Posterior cingulate gyrus (tissue), 11 donors: ENCODE results near the gene OR4D2.
"Not testable (repeated sequence)": the region's sequence is repeated elsewhere in the genome, so short reads cannot be mapped to it uniquely, and the experiment has no call there.

ENCODE experiments used
- DNase-seq, 10 donors: peaks; one replicate each; pipeline versions ENCODE4 v3.0.0 to v3.0.0-alpha.2; 2020 to 2021; ENCODE audit warnings: mixed read lengths in 3 of 10
- intact Hi-C: fragments of 100-400 bp; cut with DNase I; formaldehyde crosslinking; loops from one replicate; pipeline ENCODE4 v1.15.1; 2023

Gene OR4D2

DNA sequence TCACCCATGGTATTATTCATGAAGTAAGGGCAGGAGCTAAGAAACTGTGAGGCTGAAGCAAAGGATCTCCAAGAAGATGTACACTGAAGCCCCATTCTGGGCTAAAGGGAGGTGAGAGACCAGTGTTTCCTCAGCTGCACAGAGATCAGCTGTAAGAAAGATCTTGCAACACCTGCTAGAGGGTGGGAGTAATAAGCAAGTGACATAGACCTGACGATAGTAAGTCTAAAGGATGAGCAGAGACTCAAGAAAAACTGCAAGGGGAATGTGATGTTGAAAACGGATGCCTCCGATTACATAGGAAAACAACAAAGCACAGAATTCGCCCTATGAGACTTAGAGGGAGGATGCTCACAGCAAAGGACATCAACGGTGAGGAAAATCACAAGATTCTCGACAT, at the start of gene OR4D2:
OR4D2 (plus strand) TSS at position 301 of the 400 bp plus-strand sequence. CDS start 2,674 bp downstream, outside the sequence.
- DNase-seq: no peak
- intact Hi-C loops: no loop called here

DNA sequence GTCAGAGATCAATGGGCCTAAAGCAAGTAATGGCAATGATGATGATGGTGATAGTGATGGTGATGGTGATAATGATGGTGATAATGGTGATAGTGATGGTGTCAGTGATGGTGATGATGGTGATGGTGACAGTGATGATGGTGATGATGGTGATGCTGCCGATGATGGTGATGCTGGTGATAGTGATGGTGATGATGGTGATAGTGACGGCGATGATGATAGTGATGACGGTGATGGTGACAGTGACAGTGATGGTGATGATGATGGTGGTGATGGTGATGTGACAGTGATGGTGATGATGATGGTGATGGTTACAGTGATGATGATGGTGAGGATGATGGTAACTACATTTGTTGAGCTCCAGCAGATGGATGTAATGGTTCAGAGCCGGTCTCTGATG, 49.4 kb upstream of the OR4D2 start:
- DNase-seq: no peak
- intact Hi-C loops: no loop called here

DNA sequence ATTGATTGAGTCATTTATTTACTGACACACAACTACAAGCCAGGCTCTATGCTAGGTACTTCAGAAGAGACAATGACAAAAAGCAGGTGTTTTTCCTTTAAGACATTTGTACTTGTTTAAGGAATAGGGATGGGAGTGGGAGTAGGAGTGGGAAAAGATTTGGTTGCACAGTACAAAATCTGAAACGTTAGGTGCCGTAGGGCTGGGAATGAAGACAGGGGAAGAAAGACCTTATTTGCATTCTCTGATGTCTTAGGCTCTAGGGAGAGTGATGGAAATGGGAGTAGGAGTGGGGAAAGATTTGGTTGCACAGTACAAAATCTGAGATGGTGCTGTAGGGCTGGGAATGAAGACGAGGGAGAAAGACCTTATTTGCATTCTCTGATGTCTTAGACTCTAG, 47.3 kb upstream of the OR4D2 start:
- no peak for DNase-seq
- intact Hi-C loops: no loop called here

DNA sequence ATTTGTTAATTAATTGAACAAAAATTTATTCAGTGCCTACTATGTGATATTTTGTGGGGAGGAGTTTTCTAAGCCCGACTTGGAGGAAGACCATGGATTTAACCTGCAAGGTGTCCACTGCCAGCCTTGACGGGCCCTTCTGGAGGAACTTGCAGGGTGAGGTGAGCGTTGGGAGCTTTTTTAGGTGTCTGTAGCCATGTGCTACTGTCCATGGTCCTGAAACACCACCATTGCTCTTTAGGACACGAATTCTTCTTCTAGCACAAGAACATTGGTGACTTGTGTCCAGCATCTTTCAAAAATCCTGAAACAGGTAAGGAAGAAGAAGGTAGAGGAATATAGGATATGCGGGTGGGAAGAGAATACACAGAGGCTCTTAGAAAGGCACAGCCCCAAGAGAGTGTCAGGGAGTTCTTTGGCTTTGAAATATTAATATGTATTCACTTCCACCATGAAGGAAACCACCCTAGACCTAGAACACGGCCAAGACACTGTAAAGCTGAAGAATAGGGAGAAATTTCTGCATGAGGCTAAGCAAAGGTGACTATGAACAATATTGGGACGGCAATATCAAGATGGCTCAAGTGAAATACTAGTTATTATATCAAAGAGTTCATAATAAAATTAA, 46.5 kb upstream of the OR4D2 start:
- DNase-seq: no peak
- intact Hi-C loops: loop anchor here (5.0 kb wide), 1 partner anchor 52 kb away; no protein-coding TSS in a partner anchor

DNA sequence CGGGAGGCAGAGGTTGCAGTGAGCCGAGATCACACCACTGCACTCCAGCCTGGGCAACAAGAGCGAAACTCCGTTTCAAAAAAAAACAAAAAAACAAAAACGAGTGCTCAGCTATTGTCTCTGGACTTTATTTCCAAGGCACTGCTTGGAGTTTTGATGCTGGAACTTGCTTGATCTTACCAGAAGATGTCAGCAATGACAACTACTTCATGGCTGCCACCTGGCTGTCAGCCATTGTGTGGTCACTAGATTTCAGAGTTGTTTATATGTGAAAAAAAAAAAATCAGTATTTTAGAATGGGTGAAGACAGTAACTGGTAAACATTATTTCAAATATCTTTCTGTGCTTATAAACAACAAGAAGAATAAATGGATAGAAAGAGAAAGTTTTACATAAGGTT, 44.9 kb upstream of the OR4D2 start:
- intact Hi-C loops: loop anchor here (5.0 kb wide), 1 partner anchor 50 kb away; no protein-coding TSS in a partner anchor
- peak in 2 of 10 donors; percentile 14 to 18 for DNase-seq

DNA sequence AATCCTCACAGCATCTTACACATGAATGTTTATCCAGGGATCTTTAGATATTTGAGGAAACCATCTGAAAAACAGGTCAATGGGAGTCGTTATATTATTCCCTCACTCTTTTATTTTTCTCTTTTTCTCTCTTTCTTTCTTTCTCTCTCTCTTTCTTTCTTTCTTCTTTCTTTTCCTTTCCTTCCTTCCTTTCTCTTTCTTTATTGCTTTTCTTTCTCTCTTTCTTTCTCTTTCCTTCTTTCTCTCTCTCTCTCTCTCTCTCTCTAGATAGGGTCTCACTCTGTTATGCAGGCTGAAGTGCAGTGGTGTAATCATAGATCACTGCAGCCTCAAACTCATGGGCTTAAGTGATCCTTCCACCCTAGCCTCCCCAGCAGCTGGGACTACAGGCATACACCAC, 38.9 kb upstream of the OR4D2 start:
- intact Hi-C loops: no loop called here
- DNase-seq: no peak

DNA sequence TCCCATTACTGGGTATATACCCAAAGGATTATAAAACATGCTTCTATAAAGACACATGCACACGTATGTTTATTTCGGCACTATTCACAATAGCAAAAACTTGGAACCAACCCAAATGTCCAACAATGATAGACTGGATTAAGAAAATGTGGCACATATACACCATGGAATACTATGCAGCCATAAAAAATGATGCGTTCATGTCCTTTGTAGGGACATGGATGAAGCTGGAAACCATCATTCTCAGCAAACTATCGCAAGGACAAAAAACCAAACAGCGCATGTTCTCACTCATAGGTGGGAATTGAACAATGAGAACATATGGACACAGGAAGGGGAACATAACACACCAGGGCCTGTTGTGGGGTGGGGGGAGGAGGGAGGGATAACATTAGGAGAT, 34.1 kb upstream of the OR4D2 start:
- intact Hi-C loops: not testable (repeated sequence)

DNA sequence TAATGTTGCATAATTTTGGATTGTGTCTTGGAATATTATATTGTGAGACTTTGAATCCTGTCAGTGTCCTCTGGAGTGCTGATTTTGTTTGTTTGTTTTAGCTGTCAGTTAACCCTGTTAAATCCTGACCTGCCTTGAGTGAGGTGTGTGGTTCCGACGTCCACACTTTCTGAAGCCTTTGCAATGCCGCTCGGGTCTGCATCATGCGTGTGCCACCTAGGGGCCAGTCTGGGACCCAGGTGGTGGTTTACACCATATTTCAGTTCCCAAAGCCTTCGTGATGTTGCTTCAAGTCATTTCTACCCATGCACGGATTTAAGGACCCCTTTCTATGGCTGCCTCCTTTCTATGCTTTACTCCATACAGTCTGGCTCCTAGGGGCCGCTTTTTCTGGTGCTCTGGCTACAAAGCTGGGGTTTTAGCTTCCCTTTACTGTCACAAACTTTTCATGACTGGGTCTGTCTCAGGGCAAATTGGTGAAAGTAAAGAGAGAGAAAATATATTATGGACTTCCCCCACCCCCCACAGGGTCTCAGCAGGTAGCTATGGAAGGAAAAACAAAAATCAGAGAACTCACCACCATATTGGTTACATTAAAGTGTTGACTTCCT, 30.0 kb upstream of the OR4D2 start:
- DNase-seq: no peak
- intact Hi-C loops: no loop called here

More for the DNA sequence above, 34.1 kb upstream of the OR4D2 start:
- not testable (repeated sequence) for DNase-seq

DNA sequence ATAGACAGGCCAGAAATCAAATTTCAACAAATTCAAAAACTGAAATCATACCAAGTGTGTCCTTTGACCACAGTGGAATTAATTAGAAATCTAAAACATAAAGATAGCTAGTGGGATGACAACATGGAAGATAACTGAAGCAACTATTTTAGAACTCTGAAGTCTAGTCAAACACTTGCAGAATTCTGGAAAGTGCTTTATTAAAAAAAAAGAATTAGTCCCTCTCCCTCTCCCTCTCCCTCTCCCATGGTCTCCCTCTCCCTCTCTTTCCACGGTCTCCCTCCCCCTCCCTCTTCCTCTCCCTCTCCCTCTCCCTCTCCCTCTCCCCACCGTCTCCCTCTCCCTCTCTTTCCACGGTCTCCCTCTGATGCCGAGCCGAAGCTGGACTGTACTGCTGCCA, 25.3 kb upstream of the OR4D2 start:
- no peak for DNase-seq
- intact Hi-C loops: no loop called here

DNA sequence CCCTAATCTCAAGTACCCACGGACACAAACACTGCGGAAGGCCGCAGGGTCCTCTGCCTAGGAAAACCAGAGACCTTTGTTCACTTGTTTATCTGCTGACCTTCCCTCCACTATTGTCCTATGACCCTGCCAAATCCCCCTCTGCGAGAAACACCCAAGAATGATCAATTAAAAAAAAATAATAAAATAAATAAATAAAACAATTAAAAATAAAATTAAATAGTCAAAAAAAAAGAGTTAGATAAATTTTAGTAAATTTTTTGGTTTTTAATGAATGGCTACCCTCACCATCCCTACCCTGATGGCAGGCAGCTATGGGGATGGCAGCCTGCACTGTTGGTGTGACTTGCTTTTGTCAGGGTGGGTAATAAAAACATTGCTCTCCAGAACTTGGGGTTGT, 23.4 kb upstream of the OR4D2 start:
- intact Hi-C loops, DNase-seq: not testable (repeated sequence)

DNA sequence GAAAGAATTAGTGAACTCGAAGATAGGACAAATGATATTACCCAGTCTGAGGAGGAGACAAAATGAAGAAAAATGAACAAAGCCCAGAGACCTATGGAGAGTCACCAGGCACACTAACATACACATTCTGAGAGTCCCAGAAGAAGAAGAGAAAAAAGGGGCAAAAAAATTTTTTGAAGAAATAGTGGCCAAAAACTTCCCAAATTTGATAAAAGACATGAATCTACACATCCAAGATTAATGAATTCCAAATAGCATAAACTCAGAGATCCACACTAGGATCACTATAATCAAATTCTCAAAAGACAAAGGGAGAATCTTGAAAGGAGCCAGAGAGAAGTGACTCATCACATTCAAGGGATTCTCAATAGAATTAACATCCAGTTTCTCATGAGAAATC, 22.0 kb upstream of the OR4D2 start:
- intact Hi-C loops: no loop called here
- no peak for DNase-seq

DNA sequence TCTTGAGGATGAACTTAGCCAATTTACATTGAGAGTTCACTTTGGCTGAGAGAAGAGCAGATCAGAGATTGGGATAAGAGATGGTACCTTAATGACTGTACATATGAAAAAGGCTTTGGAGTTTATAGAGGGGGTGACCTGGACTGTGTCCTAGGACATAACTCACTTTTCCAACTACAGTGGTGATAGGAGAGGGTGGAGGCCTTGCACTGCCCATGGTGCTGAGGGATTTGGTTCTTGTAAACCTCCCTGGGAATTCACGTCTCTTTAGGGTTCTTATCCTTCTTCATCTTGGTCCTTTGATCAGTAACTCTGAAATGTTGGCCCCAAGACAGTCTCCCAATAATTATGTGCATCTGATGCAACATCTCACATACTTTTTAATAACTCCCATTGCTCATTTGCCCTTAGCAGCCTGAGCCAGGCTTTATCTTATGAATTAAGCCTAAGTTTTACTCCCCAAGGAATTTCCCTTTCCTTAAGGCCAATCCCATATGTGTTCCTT, 18.8 kb upstream of the OR4D2 start, which contains the start of gene OR4D1:
OR4D1 (plus strand) TSS at position 455 of the 505 bp plus-strand sequence. CDS start 6,770 bp downstream, outside the sequence.
- intact Hi-C loops: no loop called here
- DNase-seq: no peak

DNA sequence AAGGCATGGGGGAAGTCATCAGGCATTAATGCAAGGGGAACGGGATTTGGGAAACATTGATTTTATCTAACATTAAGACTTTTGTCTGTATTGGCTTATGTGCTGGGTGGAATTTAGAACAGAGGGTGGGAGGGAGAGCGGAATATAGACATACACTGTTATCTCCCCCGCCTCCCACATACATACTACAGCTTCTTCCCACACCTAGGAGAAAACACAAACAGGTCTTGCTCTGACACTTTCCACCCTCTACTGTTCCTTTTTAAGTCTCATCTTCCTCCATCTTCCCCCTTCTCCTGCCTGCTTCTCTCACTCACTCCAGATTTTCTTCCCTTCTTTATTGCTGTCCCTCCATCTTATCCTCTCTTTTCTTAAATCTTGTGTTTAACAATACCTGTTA, 18.2 kb upstream of the OR4D2 start:
- no peak for DNase-seq
- intact Hi-C loops: no loop called here

DNA sequence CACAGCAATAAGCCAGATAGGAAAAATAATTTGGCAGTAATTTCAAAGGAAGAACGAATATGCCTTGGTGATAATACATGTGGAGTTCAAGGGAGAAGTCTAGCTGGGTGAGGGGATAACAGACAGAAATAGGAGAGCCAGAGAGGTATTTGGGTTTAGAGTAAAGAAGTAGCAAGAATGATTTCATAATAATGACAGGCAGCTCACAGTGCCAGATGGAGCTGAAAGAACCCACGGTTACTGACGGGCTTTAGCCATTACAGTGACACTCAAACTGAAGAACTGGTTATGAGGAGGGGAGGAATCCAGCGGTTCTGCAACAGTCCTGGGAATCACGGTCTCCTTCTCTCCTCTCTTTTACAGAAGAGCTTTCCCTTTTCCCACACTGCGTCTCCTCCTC, 16.4 kb upstream of the OR4D2 start:
- intact Hi-C loops: no loop called here
- DNase-seq: no peak

DNA sequence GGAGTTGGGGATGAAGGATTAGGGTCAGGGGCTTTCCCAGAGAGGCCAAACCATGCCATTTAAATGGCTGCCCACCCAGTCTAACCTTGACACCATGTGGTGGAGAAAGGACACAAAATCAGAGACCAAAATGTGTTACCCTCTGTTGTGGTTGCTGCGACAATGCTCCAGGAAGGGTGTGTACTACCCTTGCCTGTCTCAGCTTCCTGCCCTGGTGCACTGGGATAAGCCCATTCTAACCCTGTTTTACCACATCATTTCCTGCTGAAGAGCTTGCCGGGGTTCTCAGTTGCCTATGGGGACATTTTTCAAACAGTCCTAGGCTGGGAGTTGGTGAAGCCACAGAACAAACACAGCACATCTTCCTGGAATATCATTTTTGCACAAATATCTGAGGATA, 13.7 kb upstream of the OR4D2 start:
- intact Hi-C loops: no loop called here

DNA sequence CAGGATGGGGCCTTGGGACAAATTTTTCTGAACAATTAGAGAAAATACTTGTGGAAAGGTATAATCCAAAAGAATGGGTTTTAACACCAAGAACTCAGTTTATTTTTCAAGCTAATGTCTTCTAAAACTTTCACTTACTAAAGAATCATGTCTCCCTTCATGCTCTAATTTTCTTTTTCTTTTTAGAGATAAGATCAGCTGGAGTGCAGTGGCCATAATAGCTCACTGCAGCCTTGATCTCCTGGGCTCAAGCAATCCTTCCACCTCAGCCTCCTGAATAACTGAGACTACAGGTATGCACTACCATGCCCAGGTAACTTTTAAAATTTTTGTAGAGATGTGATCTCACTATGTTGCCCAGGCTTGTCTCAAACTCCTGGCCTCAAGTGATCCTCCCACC, 13.1 kb upstream of the OR4D2 start:
- intact Hi-C loops: no loop called here
- no peak for DNase-seq

More for the DNA sequence above, 13.7 kb upstream of the OR4D2 start:
- no peak for DNase-seq

DNA sequence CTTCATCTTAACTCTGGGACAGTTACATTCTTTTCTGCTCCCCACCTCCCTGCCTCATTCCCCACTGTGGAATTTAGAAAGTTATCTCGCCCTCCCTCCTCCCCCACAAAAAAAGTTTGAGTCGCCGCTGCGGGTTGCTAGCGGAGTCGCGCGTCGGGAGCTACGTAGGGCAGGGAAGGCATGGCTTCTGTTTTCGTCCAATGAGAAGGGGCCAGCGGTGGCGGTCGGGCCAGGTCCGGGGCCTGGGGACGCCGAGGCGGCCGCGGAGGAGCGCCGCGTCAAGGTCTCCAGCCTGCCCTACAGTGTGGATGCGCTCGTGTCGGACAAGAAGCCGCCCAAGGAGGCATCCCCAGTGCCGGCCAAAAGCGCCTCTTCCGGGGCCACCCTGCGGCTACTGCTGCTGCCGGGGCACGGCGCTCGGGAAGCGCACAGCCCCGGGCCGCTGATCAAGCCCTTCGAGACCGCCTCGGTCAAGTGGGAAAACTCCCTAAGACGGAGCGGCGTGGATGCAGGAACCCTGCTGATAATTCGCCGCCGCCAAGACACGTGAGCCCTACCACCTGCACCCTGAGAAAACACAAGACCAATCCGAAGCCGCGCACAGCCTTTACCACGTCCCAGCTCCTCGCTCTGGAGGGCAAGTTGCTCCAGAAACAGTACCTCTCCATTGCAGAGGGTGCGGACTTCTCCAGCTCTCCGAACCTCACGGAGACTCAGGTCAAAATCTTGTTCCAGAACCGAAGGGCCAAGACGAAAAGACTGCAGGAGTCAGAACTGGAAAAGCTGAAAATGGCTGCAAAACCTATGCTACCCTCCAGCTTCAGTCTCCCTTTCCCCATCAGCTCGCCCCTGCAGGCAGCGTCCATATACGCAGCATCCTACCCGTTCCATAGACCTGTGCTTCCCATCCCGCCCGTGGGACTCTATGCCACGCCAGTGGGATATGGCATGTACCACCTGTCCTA, 9.7 kb upstream of the OR4D2 start:
- intact Hi-C loops: no loop called here
- peak in 7 of 10 donors; percentile 19 to 85 (median 51) for DNase-seq

DNA sequence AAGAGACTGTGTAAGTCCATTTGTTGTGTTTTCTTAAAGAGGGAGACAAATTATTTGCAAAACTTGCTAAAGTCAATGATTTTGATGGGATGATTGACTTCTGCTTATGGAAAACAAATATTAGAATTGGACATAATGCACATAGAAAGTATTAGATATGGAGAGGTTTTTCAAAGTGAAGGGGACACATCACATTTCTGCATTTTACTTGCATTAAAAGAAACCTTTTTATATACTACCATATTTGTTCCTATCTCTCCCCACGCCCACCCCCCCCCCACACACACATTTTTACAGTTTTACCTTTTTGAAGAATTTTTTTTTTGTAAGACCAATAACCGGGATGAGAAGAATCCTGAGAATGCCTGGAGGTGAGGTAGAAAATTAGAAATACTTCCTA, 8.6 kb upstream of the OR4D2 start:
- DNase-seq: no peak
- intact Hi-C loops: no loop called here

DNA sequence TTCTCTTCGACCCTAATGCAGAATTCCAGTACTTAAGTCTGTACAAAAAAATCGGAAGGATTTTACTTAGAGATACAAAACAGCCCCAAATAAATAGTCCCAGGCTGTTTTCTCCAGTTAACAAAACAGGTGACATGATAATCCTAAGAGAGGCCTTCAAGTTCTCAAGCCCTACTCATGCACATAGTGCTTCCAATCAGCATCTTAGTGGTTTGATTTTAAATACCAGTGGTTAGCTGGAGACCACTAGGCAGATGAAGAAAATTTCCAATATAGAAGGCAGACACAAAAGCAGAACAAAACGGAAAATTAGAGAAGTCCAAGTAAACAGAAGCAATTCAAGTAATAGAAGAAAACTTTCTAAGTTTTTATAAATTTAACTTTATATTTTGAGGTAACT, 5.2 kb upstream of the OR4D2 start:
- no peak for DNase-seq
- intact Hi-C loops: no loop called here

DNA sequence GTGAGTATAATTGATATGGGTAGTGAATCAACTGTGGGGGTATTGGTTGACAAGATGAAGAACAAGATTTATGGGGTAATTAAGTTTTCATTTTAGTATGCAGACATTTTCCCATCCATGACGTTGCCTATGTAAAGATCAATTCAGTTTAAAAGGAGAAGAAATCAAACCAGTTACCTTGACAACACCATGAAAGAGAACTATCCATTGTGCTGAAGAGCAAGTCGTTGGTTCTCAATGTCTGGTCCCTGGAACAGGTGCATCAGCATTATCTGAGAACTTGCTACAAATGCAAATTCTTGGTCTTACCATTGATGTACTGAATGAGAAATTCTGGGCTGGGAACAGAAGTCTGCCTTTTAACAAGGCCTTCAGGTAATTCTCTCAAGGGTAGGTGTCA, 801 bp upstream of the OR4D2 start:
- intact Hi-C loops: no loop called here
- DNase-seq: no peak

DNA sequence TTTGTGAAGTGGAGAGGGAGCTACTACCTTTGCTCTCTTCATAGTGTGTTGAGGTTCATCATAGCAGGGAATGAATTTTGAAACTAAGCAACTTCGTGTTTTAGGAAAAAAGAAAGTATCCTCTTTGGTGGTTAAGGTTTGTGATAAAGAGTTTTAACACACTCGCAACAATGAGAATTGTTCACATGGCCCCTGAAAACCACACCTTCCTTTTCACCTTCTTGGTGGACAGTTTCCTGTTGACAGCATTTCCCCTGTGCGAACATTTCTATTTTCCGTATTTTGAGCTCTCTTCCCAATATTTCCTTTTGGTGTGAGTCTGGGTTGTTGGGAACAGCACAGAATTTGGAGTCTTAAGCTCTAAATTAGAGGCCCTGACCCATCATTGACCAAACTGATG, 3.8 kb downstream of the OR4D2 start:
- intact Hi-C loops: loop anchor here (5.0 kb wide), 1 partner anchor 48 kb away; no protein-coding TSS in a partner anchor
- DNase-seq: no peak
